HG03066 (cell line): ENCODE results near the gene DICER1.
A peak's percentile ranks its signal among the peaks of the same experiment; 100 is the strongest.
"Not testable (repeated sequence)": the region's sequence is repeated elsewhere in the genome, so short reads cannot be mapped to it uniquely, and the experiment has no call there.

Source experiments
- ATAC-seq: cut with Tn5 transposase; IDR thresholded peaks from one replicate; pipeline ENCODE4 v1.9.1; 2021; ENCODE audit warnings: low read depth; ENCODE audit not compliant: unreplicated experiment

DICER1 gene

GRCh38 chr14:95188380-95188779, 31.1 kb upstream of the DICER1 start:
- ATAC-seq: no peak

GRCh38 chr14:95185767-95186392, 28.6 kb upstream of the DICER1 start:
- ATAC-seq: no peak

DNA sequence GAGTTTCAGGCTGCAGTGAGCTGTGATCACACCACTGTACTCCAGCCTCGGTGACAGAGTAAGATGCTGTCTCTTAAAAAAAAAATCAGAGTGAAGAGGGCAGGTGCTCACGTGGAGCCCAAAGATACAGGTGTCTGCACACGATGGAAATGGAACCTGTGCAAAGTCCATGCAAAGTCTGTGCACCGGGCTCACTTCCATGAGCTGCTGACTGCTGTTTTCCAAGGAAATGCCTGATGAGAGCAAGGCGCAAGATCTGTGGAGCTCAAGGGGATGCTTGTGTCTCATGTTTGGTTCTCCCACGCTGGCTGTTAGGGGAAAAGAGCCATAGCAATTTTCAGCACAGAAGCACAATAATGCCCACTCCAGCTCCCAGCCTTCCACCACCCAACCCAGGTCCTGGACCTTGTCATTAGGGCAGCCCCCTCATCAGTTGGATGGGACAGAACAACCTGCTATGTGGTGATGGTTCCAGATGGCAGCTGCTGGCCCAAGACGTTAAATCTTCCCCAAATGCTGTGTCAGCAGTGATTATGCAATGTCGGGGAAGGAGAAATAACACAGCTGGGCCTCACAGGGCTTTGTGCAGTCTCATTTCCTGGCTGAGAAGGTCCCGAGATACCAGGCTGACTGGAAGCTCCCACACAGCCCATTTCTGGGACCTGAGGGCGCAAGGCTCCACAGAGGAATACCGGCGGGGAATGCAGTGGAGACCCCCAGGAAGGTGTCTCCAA, 27.9 kb upstream of the DICER1 start:
- no peak for ATAC-seq

DNA sequence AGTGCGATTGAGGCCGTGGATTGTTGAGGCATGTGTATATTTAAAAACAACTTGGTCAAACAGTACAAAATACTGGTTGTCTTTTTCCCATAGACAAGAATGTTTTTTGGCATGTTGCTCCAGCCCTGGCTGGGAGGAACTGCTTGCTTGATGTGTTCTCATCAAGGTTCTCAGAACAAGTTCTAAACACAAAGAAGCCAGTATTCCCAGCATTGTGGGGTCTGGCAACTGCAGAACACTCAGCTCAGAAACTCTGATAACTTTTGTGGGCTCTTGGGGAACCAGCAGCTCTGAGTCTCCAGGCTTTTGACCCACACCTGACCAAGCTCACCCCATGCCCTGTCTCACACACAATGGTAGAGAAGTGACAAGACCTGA, 27.1 kb upstream of the DICER1 start:
- ATAC-seq: no peak

DNA sequence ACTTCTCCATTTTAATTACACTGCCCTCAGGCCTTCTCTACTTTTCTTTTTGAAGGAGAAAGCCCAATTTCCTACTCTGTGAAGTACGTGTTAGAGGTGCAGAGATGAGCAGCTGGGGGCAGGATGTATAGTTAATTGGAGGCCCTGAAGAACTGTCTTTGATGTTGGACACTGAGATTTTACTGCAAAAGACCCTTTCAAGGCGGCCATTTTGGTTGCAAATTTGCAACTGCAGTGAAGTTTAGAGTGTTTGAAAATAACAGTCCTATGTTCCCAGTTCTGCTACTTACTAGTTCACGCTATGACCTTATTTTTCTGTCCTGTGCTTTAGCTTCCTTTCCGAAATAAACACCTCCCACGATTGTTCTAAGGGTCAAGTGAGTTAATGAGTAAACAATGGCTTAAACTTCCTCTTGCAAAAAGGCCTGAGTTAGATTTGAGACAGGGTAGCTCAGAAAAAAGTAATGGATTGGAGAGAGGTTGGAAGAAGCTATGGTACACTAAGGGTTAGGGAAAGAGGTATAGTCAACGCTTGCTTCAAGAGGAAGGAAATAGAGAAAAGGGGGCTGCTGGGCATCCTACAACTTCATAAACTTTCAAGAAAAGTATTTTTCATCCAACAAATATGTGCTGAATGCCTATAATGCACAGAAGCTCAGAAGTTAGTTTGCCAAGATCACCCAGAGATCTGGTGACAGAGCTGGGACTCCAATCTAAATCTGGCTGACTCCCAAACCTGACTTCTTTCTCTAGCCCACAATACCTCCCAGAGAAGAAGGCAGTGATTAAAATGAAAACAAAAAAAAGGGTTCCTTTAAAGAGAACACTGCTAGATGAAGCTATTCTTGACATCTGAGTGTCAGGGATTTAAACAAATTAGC, 26.4 kb upstream of the DICER1 start:
- peak; percentile 66 for ATAC-seq

DNA sequence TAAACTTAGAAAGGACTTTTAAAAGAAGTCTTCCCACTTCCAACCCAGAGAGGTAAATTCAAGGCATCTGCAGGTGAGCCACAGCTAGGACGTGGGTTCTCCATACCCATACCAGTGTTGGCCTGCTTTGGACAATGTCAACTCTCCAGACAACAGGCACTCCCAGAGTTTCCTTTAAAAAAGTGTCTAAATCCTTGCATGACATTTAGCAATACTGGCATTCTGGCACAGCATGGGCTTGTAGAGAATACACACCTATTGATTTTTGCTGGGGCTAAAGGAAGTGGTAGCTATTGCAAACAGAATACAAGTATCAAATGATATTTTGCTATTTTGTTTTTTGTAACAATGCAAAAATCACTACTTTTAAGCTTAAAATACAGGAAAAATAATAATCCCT, 25.8 kb upstream of the DICER1 start:
- no peak for ATAC-seq

GRCh38 chr14:95182379-95182778, 25.1 kb upstream of the DICER1 start:
- no peak for ATAC-seq

DNA sequence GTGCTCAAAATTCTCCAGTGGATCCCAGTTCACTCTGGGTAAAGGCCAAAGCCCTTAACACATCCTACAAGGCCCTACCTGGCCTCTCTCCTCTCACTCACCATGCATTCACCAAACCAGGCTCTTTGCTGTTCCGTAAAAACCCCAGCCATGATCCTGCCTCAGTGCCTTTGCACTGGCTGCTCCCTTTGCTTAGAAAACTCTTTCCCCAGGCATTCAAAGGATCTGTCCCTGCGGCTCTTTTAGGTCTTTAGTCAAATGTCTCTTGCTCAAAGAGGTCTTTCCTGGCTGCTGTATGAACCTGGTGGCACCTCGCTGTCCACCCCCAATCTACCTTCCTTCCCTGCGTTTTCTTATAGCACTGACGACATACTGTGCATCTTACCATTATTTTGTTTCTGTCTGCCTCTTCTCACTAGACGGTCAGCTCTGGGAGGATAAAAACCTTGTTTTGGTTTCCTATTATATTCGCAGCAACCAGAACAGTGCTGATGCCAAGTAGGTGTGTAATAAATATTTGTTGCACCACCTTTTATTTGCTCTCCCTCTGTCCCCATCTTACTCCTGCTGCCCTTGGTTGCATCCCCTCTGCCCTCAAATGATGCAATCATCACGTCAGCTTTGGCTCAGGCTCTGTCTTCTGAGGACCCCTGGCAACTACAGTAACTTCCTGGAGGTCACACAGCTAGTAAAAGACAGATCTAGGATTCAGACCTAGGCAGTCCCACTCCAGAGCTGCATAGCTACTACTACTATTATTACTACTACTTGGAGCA, 23.8 kb upstream of the DICER1 start:
- no peak for ATAC-seq

DNA sequence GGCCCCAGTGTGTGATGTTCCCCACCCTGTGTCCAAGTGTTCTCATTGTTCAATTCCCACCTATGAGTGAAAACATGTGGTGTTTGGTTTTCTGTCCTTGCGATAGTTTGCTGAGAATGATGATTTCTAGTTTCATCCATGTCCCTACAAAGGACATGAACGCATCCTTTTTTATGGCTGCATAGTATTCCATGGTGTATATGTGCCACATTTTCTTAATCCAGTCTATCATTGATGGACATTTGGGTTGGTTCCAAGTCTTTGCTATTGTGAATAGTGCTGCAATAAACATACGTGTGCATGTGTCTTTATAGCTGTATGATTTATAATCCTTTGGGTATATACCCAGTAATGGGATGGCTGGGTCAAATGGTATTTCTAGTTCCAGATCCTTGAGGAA, 18.3 kb upstream of the DICER1 start:
- not testable (repeated sequence) for ATAC-seq

GRCh38 chr14:95174184-95174792, 17.0 kb upstream of the DICER1 start:
- ATAC-seq: no peak

DNA sequence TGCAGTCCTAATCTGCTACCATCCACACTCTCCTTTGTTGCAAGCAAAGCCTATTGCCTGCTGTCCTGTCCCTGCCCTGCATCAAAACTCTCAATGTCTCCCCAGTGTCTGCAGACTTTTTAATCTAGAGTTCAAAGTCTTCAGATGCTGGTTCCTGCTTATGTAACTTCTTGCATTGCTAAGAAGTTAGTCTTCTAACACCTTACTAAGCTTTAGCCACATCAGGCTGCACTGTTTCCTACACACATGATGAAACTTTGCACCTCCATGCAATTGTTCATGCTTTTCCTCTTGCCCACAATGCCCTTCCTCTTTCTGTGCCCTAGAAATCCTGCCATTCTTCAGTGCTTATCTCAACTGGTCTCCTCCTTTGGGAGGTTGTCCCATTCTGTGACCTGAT, 16.2 kb upstream of the DICER1 start:
- no peak for ATAC-seq

- no peak for ATAC-seq
These were observed 9.8 kb upstream of the DICER1 start for GRCh38 chr14:95167177-95167576.

DNA sequence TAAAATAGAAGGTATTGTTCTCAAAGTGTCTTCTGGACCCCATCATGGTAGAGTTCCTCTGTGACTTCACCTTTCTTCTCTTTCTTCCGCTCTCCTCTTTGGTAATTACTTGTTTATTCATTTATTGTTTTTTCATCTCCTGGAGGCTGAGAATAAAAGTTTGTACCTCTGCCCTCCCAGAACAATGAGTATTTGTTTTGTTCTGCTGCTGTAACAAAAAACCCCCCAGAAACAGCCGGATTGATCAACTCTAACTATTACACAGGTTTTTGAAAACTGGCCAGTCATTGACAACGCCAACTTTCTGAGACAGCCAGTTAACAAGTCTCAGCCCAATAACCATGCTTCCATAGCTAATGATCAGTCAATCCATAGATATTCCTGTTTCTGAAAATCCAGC, 8.2 kb upstream of the DICER1 start:
- no peak for ATAC-seq

DNA sequence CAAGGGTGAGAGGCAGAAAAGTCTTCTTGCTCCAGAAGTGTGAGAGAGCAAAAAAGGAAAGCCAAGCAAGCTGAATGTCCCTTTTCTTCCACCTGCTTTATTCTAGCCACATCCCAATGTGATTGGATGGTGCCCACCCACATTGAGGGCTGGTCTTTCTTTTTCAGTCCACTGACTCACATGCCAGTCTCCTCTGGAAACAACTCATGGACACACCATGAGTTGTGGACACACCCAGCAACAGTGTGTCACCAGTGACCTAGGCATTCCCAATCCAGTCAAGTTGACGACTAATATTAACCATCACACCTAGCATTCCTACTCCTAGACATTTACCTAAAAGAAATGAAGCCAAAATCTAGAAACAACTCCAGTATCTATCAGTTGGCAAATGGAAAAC, 7.2 kb upstream of the DICER1 start:
- ATAC-seq: no peak

GRCh38 chr14:95163666-95164065, 6.3 kb upstream of the DICER1 start:
- ATAC-seq: no peak

DNA sequence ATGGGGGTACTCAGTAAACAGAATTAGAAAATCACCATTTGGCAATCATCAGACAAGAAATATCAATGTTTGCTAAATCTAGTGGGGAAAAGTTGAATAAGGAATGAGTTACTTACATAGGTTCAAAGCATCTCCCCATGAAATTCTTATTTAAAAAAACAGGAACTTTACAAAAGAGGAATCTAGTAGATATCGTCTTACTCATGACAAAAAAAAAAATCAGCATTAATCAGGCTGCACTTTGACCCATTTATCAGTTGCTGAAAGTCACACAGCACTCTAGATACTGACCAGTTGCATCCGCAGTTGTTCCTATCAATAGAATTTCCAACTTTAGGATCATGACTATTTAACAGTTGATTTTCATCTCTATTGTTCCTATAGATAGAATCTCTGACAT, 5.8 kb upstream of the DICER1 start:
- ATAC-seq: no peak

DNA sequence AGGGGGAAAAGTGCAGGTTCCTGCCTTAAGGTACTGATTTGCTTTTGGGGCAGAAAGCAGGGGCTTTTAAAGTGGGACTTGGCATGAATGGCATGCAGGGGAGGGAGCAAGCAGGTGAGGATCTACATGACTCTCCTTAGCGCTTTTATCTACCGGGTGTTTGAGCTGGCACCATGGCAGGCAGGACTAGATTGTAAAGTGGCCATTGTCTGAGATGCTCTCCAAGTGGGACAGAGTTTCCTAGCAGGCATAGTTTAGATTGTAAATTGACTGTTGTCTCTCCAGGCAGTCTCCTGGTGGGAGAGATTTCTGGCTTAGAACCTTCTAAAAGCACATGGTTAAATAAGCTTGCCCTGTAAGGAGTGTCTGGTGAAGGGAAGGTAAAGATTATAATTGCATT, 5.3 kb upstream of the DICER1 start:
- no peak for ATAC-seq

DNA sequence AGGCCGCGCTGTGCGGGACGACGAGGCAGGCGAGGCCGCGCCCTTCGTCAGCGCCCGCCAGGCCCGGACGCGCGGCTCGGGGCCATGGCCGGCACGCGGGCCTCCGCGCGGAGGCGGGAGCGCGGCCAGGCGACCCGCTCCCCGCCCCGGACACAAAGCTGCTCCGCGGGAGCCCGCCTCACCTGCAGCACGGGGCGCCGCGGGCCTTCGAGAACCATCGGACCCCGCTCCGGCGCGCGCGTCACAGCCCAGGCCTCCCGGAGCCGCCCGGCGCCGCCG, 342 bp downstream of the DICER1 start:
- ATAC-seq: peak; percentile 17

DNA sequence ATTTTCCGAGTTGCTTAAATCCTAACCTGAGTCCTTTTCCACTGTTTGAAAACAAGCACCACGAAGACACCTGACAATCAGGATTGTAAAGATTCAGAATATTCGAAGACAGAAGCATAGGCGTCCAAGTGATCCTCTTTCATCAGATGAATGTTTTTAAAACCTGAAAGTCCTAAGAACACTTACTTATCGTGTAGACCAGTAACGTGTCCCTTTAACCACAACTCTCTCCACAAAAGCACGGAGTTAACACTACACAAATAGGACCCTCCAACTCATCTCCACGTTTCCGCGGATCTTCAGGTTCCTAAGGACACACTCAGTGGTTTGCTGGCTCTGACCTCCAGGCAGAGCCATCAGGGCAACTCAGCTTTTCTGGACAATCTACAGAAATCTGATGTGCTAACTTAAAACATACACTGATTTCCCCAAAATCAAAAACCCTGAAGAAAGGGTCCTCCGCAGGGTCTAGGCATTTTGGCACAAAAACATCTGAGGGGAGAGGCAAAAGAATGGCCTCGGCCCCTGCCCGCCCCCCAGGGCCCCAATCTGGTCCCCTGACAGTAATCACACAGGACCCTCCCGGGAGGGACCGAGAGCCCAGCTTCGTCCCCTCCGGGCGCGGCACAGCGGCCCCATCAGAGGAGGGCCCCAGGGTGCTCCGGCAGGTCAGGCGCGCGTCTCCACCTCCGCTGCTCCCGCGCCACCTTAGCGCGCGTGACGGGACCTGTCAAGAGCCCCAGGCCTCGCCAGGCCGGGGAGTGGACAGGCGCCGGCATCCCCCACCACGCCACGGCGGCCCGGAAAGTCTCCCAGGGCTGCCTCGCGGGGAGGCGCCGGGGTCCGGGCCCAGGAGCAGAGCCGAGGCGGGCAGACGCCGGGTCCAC, 925 bp downstream of the DICER1 start:
- ATAC-seq: peak; percentile 23

- ATAC-seq: no peak
These were observed 2.3 kb downstream of the DICER1 start for GRCh38 chr14:95155045-95155444.
